Activated CD8-positive, alpha-beta T cell treated with anti-CD3 and anti-CD28 coated beads, Interleukin-2, amount 10 ng/mL, durations not matched to agents 7 days and 5 days (primary cell): Measurements from ENCODE around the gene SPEM3. TPM values are rescaled to one million over a fixed set of nuclear protein-coding genes. Genes with fewer than 3 reads are reported as not detected.

Experiments used
- ATAC-seq: fragments of 150-1000 bp; cut with Tn5 transposase; one replicate; pipeline ENCODE4 v1.10.0; 2021; ENCODE audit warnings: moderate library complexity
- CTCF ChIA-PET: fragments of 350-600 bp; sonication (Branson Sonifier 250); formaldehyde crosslinking; loops from one replicate; lab custom pipeline; 2021; ENCODE audit warnings: antibody characterized with exemption; lab: Charles Lee
- POLR2A ChIA-PET: fragments of 350-600 bp; sonication (Branson Sonifier 250); formaldehyde crosslinking; loops from one replicate; lab custom pipeline; 2021; ENCODE audit warnings: antibody characterized with exemption; lab: Charles Lee
- DNase-seq: peaks from one replicate; pipeline ENCODE4 v3.0.0-alpha.2; 2020
- H3K27ac Mint-ChIP-seq: one replicate; pipeline ENCODE4 v1.8.0; 2021; ENCODE audit warnings: mild to moderate bottlenecking, mixed read lengths
- H3K27me3 Mint-ChIP-seq: one replicate; pipeline ENCODE4 v1.8.0; 2021; ENCODE audit warnings: low read depth, mixed read lengths
- H3K36me3 Mint-ChIP-seq: one replicate; pipeline ENCODE4 v1.8.0; 2021; ENCODE audit warnings: low read depth, mixed read lengths
- H3K4me1 Mint-ChIP-seq: one replicate; pipeline ENCODE4 v1.8.0; 2021; ENCODE audit warnings: low read depth, mixed read lengths
- H3K4me3 Mint-ChIP-seq: one replicate; pipeline ENCODE4 v1.8.0; 2021; ENCODE audit warnings: mild to moderate bottlenecking, mixed read lengths
- H3K9me3 Mint-ChIP-seq: one replicate; pipeline ENCODE4 v1.8.0; 2022; ENCODE audit warnings: mixed read lengths; ENCODE audit not compliant: insufficient read depth
- total RNA-seq, 2 experiments: library from RNA; stranded (reverse); gene quantifications; one replicate each; pipeline ENCODE4 v1.2.3, GENCODE V29; 2021

SPEM3 gene
- total RNA-seq, 2 experiments from 2014 or later = not detected

DNA sequence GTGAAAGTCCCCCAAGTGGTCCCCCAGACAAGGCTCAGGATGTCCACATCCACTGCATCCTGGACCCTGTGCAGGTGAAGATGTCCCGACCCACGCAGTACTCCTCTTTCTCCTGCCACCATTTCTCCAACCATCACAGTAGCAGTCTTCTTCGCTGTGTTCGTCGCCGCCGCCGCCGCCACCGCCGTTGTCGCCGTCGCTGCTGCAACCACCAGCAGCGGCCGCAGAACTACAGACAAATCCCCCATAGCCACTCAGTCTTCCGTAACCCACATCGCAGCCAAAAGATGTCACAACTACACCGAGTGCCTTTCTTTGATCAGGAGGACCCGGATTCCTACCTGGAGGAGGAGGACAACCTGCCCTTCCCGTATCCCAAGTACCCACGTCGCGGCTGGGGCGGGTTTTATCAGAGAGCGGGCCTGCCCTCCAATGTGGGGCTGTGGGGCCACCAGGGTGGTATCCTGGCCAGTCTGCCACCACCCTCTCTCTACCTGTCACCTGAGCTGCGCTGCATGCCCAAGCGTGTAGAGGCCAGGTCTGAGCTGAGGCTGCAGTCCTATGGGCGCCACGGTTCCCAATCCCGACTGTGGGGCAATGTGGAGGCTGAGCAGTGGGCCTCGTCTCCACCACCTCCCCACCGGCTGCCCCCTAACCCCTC, 2.3 kb upstream of the SPEM3 start:
- ChIA-PET POLR2A (no interaction called here), CTCF (interaction anchor here (4.4 kb wide), 1 partner anchor 9 kb away, joined by 15 read pairs; the partner anchor contains the start of gene TMEM102)

GRCh38 chr17:7426896-7427489, 1.7 kb upstream of the SPEM3 start:
- ChIA-PET CTCF (interaction anchor here (4.4 kb wide), 1 partner anchor 8 kb away, joined by 15 read pairs; the partner anchor contains the start of gene TMEM102), POLR2A (interaction anchor here (0.8 kb wide), 1 partner anchor 9 kb away, joined by 3 read pairs; the partner anchor contains the start of gene TMEM102)
- no peak overlapping the region for H3K27ac Mint-ChIP-seq
- no peaks in the 10 kb centered on the region for H3K9me3 Mint-ChIP-seq
- H3K4me3 Mint-ChIP-seq = no peak overlapping the region
- no peak for ATAC-seq
- H3K4me1 Mint-ChIP-seq = no peaks in the 10 kb centered on the region
- DNase-seq = no peak
- H3K27me3 Mint-ChIP-seq = no peaks in the 10 kb centered on the region
- no peaks in the 10 kb centered on the region for H3K36me3 Mint-ChIP-seq

More for the DNA sequence above, 2.3 kb upstream of the SPEM3 start:
- DNase-seq (no peak), ATAC-seq (no peak)
- Mint-ChIP-seq H3K36me3 (no peaks in the 10 kb centered on the region), H3K4me3 (no peak overlapping the region), H3K9me3 (no peaks in the 10 kb centered on the region), H3K27me3 (no peaks in the 10 kb centered on the region), H3K27ac (no peak overlapping the region), H3K4me1 (no peaks in the 10 kb centered on the region)

- no peaks in the 10 kb centered on the region for H3K4me1 Mint-ChIP-seq
- CTCF ChIA-PET = no interaction called here
- H3K9me3 Mint-ChIP-seq = no peaks in the 10 kb centered on the region
Observed at GRCh38 chr17:7427549-7427948, 1.1 kb upstream of the SPEM3 start.

DNA sequence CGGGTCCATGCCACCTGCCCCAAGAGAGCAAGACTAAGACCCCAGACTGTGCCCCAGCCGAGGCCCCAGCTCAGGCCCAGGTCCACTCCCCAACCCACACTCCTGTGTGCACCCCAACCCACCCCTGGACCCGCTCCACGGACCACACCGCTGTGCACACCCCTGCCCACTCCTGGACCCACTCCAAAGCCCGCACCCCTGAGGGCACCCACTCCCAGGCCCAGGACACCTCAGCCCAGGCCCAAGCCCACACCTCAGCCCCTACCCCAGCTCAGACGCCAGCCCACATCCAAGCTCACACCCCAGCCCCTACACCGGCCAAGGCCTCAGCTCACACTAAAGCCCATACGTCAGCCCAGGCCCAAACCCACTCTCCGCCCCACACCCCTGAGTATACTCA, 1.1 kb downstream of the SPEM3 start:
- DNase-seq (no peak), ATAC-seq (no peak)
- no peak overlapping the region for H3K27ac Mint-ChIP-seq
- no peaks in the 10 kb centered on the region for H3K36me3 Mint-ChIP-seq
- no peaks in the 10 kb centered on the region for H3K27me3 Mint-ChIP-seq
- H3K4me1 Mint-ChIP-seq = peaks cover under 1% of the 10 kb centered on the region
- H3K4me3 Mint-ChIP-seq = no peak overlapping the region
- ChIA-PET POLR2A (no interaction called here), CTCF (no interaction called here)
- H3K9me3 Mint-ChIP-seq = no peaks in the 10 kb centered on the region

More at GRCh38 chr17:7427549-7427948, 1.1 kb upstream of the SPEM3 start:
- Mint-ChIP-seq H3K36me3 (no peaks in the 10 kb centered on the region), H3K4me3 (no peak overlapping the region), H3K27me3 (no peaks in the 10 kb centered on the region), H3K27ac (no peak overlapping the region)
- POLR2A ChIA-PET = interaction anchor here (0.8 kb wide), 1 partner anchor 8 kb away, joined by 3 read pairs; the partner anchor contains the start of gene TMEM102
- ATAC-seq = no peak
- DNase-seq = no peak

GRCh38 chr17:7431231-7431630, 2.6 kb downstream of the SPEM3 start:
- H3K4me3 Mint-ChIP-seq = no peak overlapping the region
- POLR2A ChIA-PET = interaction anchor here (1.4 kb wide), 1 partner anchor 256 kb away, joined by 6 read pairs; the partner anchor contains the start of gene TP53
- CTCF ChIA-PET = interaction anchor here (0.8 to 6.7 kb wide), 3 partner anchors 76 to 149 kb away, joined by 3 to 83 read pairs (median 6); partner anchors contain the start of genes SENP3 and TMEM95

GRCh38 chr17:7432296-7432695, 3.6 kb downstream of the SPEM3 start:
- peaks cover 17% of the 10 kb centered on the region for H3K4me1 Mint-ChIP-seq
- no peaks in the 10 kb centered on the region for H3K27me3 Mint-ChIP-seq
- no peak for DNase-seq
- CTCF ChIA-PET = interaction anchor here (0.8 to 6.7 kb wide), 3 partner anchors 77 to 150 kb away, joined by 3 to 83 read pairs (median 6); partner anchors contain the start of genes SENP3 and TMEM95
- ATAC-seq = no peak
- no peak overlapping the region for H3K4me3 Mint-ChIP-seq
- POLR2A ChIA-PET = interaction anchor here (0.6 to 1.4 kb wide), 4 partner anchors 12 to 255 kb away, joined by 3 to 6 read pairs (median 4); partner anchors contain the start of gene TP53
- H3K9me3 Mint-ChIP-seq = no peaks in the 10 kb centered on the region
- no peak overlapping the region for H3K27ac Mint-ChIP-seq
- H3K36me3 Mint-ChIP-seq = peaks cover 4% of the 10 kb centered on the region

More at GRCh38 chr17:7431231-7431630, 2.6 kb downstream of the SPEM3 start:
- Mint-ChIP-seq H3K36me3 (no peaks in the 10 kb centered on the region), H3K27ac (no peak overlapping the region), H3K4me1 (peaks cover 8% of the 10 kb centered on the region), H3K9me3 (no peaks in the 10 kb centered on the region), H3K27me3 (no peaks in the 10 kb centered on the region)
- ATAC-seq = no peak
- no peak for DNase-seq

DNA sequence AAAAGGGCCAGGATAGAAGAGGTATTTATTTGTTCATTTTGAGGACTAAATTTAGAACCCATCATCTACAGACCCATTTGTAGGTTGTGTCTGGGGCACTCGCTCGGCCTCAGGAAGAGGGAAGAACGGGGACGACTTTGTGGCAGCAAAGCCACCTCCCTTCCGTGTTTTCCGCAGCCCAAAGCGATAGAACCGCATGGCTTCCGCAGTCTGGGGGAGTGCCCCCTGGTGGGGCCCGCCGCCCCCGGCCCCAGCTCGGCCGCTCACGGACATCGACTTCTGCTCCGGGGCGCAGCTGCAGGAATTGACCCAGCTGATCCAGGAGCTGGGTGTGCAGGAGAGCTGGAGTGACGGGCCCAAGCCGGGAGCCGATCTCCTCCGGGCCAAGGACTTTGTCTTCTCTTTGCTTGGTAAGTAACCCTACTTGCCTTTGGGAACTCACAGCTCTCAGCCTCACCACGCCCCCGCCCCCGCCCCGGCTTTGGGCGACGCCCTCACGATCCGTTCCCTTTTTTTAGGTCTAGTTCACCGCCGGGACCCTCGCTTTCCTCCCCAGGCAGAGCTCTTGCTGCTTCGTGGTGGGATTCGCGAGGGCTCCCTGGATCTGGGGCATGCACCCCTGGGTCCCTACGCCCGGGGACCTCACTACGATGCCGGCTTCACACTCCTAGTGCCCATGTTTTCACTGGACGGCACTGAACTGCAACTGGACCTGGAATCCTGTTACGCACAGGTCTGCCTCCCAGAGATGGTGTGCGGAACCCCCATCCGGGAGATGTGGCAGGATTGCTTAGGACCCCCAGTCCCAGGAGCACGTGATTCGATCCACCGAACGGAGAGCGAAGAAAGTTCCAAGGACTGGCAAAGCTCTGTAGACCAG, 7.3 kb downstream of the SPEM3 start:
- Mint-ChIP-seq H3K9me3 (no peaks in the 10 kb centered on the region), H3K36me3 (peaks cover 13% of the 10 kb centered on the region), H3K4me3 (peak overlapping the region; percentile 95), H3K27ac (peak overlapping the region; percentile 98), H3K4me1 (peaks cover 43% of the 10 kb centered on the region), H3K27me3 (peaks cover 15% of the 10 kb centered on the region)
- CTCF ChIA-PET = interaction anchor here (0.6 to 6.7 kb wide), 44 partner anchors 10 to 390 kb away, joined by 3 to 83 read pairs (median 5); partner anchors contain the start of genes ACAP1, CHRNB1, GABARAP and MPDU1
- peak; percentile 35 for ATAC-seq
- POLR2A ChIA-PET = interaction anchor here (0.8 to 3.8 kb wide), 24 partner anchors 8 to 252 kb away, joined by 3 to 41 read pairs (median 4); partner anchors contain the start of genes ACAP1, CTDNEP1, NLGN2 and POLR2A
- DNase-seq = peak; percentile 75

DNA sequence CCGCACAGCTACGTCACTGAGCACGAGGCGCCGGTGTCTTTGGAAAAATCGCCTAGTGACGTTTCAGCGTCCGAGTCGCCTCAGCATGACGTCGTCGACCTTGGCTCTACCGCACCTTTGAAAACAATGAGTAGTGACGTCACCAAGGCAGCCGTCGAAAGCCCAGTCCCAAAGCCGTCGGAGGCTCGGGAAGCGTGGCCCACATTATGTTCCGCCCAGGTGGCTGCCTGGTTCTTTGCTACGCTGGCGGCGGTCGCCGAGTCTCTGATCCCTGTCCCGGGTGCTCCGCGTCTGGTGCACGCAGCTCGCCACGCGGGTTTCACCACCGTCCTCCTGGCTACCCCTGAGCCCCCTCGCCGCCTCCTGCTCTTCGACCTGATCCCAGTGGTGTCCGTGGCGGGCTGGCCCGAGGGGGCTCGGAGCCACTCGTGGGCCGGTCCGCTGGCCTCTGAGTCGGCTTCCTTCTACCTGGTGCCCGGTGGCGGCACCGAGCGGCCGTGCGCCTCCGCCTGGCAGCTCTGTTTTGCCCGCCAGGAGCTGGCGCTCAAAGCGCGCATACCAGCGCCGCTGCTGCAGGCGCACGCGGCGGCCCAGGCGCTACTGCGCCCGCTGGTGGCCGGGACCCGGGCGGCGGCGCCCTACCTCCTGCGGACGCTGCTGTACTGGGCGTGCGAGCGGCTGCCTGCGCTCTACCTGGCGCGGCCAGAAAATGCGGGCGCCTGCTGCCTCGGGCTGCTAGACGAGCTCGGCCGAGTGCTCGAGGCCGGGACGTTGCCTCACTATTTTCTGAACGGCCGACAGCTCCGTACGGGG, 8.1 kb downstream of the SPEM3 start:
- H3K27me3 Mint-ChIP-seq = peaks cover 17% of the 10 kb centered on the region
- H3K36me3 Mint-ChIP-seq = peaks cover 13% of the 10 kb centered on the region
- ATAC-seq = peak; percentile 74
- no peaks in the 10 kb centered on the region for H3K9me3 Mint-ChIP-seq
- H3K4me3 Mint-ChIP-seq = peak overlapping the region; percentile 95
- H3K4me1 Mint-ChIP-seq = peaks cover 43% of the 10 kb centered on the region
- peak overlapping the region; percentile 98 for H3K27ac Mint-ChIP-seq
- POLR2A ChIA-PET = interaction anchor here (0.7 to 3.8 kb wide), 20 partner anchors 9 to 251 kb away, joined by 3 to 41 read pairs (median 4); partner anchors contain the start of genes ACAP1, MPDU1, NEURL4 and NLGN2
- CTCF ChIA-PET = interaction anchor here (0.6 to 6.7 kb wide), 43 partner anchors 9 to 391 kb away, joined by 3 to 83 read pairs (median 6); partner anchors contain the start of genes ACAP1, CHRNB1, GABARAP and NEURL4
- peak; percentile 87 for DNase-seq

DNA sequence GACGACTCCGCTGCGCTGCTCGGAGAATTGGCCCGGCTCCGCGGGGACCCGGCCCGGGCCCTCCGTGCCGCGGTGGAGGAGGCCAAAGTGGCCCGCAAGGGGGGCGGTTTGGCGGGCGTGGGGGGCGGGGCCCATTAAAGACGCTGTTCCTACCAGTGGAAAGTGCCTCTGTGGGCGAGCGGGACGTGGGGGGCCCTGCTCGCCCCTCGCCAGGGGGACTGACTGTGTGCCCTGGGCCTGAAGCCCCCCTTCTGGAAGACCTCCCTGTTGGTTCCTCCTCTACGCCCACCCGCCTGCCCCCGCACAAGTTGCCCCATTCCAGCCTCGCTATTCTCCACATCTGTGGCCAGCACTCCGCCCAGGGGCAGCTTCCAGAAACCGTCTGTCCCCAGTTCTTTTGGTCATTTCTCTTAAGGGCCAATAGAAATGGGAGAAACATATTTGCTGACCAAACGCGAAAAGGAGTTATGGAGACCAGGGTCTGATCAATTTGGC, 8.8 kb downstream of the SPEM3 start:
- Mint-ChIP-seq H3K36me3 (peaks cover 15% of the 10 kb centered on the region), H3K9me3 (no peaks in the 10 kb centered on the region), H3K27me3 (peaks cover 17% of the 10 kb centered on the region), H3K4me3 (peak overlapping the region; percentile 95), H3K27ac (peak overlapping the region; percentile 75), H3K4me1 (peaks cover 43% of the 10 kb centered on the region)
- ATAC-seq (no peak), DNase-seq (no peak)
- ChIA-PET CTCF (interaction anchor here (0.8 to 6.7 kb wide), 32 partner anchors 9 to 392 kb away, joined by 3 to 83 read pairs (median 10); partner anchors contain the start of genes ACAP1, CHRNB1, GABARAP and NEURL4), POLR2A (interaction anchor here (0.8 to 3.8 kb wide), 13 partner anchors 8 to 250 kb away, joined by 4 to 41 read pairs (median 6); partner anchors contain the start of genes ACAP1, MPDU1, NEURL4 and POLR2A)
